Fibroblast of the aortic adventitia (primary cell): Measurements from ENCODE around the gene CIB4. TPM values are rescaled to one million over a fixed set of nuclear protein-coding genes. Genes with fewer than 3 reads are reported as not detected.

Experiments used
- DNase-seq: peaks from one replicate; pipeline ENCODE4 v3.0.0-alpha.2; 2010; ENCODE audit warnings: low read depth
- H3K4me3 ChIP-seq: 2 replicates; pipeline ENCODE4 v1.5.1; 2011; ENCODE audit warnings: low read depth, mild to moderate bottlenecking, control low read depth, low read length, moderate library complexity
- total RNA-seq: library from RNA; depleted of rRNA; stranded (reverse); fragments of >200 nt; gene quantifications from 2 replicates; pipeline ENCODE4 v1.2.3, GENCODE V29; 2012; ENCODE audit warnings: low replicate concordance
- TF ChIP-seq, protein P1 (sequence below): IDR thresholded peaks from 2 replicates; pipeline ENCODE4 v1.5.1; 2011; ENCODE audit warnings: mild to moderate bottlenecking, low read length, control low read depth, inconsistent platforms; ENCODE audit not compliant: insufficient read depth

The CIB4 gene
- total RNA-seq, 1 donor, result not detected

GRCh38 chr2:26558271-26559043 is 82.7 kb downstream of the CIB4 start:
- H3K4me3 ChIP-seq, result no peak overlapping the region
- TF ChIP-seq, protein P1, sequence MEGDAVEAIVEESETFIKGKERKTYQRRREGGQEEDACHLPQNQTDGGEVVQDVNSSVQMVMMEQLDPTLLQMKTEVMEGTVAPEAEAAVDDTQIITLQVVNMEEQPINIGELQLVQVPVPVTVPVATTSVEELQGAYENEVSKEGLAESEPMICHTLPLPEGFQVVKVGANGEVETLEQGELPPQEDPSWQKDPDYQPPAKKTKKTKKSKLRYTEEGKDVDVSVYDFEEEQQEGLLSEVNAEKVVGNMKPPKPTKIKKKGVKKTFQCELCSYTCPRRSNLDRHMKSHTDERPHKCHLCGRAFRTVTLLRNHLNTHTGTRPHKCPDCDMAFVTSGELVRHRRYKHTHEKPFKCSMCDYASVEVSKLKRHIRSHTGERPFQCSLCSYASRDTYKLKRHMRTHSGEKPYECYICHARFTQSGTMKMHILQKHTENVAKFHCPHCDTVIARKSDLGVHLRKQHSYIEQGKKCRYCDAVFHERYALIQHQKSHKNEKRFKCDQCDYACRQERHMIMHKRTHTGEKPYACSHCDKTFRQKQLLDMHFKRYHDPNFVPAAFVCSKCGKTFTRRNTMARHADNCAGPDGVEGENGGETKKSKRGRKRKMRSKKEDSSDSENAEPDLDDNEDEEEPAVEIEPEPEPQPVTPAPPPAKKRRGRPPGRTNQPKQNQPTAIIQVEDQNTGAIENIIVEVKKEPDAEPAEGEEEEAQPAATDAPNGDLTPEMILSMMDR, result no peak
- peak; percentile 7 for DNase-seq

DNA sequence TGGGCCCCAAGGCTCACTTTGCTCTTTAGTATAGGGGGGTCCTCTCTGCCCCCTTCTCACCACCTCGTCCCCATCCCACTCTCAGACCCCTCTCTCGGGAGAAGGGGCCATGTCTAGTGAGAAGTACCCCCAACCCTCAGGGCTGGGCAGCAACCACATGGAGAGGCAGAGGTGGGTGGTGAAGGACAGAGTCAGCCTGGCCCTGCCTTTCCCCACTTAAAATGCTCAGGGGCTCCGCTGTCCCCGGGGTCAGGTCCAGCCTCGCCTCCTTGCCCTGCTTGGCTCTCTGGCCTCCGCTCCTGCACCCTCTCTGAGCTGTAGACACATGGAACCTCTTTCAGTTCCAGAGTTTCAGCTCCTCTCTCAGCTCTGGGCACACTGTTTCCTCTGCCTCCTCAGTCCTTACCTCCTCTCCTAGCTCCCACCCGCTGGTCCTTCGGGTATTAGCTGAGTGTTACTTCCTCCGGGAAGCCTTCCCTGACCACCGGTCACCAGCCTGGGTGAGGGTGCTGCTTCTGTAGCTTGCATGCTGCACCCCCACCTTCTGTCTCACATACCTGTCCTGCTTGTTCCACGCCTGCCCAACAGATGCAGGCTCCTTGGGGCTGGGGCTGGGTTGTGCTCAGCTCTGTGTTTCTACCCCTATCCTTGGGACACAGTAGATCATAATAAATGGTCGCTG is 83.8 kb downstream of the CIB4 start:
- H3K4me3 ChIP-seq, result no peak overlapping the region
- TF ChIP-seq, protein P1, result no peak
- DNase-seq, result no peak

DNA sequence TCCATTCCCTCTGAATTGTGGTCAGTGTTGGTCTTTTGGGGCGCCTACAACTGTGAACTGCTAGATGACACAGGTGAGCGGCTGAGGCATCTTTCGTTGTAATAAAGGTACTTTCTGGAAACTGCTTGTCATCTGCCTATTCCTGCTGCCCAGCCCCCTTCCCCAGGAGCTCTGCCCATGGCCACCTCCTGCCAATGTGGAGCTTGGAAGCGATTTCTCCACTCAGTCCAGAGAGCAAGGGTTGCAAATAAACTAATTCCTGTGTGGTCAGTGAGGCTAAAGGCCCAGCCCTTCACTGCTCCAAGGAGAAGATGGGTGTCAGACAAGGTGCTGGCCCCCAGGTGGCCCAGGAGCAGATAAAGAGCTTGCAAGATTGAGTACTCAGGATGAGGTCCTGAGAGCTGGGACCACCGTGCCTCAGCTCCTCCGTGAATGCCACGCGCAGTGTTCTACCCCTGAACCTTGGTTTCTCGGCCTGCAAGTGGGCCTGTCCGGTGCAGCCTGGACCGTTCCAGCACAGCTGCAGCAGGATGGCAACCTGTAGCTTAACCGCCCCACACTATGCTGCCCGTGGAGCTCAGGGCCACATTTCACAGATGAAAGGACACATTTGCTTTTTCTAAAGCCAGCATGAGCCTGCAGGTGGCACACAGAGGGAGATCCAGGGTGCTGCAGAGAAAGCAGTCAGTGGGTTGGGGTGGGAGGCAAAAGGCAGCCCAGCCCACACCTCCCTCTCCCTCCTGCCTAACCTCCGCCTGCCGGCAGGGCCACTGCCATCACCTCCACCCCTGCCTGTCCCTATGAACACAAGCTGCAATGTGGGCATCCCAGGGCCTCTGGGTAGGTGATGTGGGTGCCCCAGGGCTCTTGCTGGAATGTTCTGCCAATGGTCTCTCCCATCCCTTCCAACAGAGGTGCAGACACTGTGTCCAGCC is 84.6 kb downstream of the CIB4 start:
- no peak for DNase-seq
- TF ChIP-seq, protein P1, result no peak
- H3K4me3 ChIP-seq, result no peak overlapping the region

DNA sequence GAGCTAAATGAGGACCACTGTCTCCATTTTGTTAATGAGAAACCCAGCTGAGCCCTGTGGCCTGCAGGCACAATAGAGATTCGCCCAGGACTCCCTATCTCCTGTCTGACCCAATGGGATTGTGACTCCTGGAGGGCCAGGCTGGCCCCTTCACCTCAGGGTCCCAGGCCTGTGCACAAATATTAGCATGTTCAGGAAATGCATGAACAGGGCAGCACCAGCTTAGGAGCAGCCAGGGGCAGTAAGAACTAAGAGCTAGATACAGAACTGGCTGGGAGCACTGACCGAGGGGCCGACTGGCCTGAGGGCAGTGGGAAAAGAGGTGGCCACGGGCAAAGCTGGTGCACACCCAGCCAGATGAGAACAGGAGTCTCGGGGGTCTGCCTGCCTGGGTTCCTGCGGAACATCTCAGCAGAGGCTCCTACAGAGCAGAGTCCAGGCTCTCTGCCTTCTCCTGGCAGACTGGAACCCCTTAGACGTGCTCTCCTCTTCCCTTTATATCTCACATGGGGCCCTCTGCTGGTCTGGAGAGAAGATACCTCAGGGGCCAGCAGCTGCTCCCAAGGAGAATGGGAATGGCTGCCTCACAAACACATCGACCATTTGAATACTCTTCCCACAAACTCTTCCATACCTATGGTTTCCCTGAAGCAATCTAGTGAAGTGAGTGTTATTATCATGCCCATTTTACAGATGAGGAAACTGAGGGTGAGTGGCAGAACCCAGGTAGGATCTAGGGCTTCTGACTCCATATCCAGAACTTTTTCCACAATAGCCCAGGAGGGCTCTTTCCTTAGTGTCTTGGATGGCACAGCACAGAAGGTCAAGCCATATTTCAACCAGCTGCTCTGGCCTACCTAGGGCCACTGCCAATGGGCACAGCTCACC is 85.7 kb downstream of the CIB4 start:
- TF ChIP-seq, protein P1, result no peak
- no peak for DNase-seq

DNA sequence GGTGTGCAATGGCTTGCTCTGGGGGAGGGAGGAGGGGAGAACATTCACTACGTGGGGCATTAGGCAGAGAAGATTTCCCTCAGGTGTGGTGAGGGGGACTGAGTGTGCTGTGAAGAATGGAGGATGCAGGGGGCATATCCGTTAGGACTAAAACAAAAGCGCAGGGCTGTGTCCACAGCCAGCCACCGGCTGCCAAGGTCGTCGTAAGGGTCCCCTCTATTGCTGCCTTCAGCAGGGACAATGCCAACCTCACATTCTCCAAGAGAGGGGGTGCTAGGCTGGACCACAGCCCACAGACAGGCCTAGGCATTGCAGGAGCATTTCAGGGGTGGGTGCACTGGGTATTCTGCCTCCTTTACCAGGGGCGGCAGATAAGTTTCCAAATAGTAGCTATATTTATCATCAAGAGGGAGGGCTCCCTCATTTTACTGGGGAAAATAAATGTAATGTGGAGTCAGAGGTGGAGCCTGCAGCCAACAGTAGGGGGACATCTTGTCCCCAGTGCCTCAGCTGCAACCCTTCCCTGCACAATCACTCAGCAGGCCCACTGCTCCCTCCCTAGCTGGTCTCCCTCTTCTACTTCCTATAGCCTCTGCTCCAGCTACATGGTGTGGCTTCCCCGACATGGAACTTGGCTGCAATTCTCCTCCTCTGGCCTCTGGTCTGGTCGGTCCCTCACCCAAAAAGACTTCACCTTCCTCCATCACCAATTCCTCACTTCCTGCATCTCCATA is 88.4 kb downstream of the CIB4 start:
- no peak overlapping the region for H3K4me3 ChIP-seq
- no peak for DNase-seq
- TF ChIP-seq, protein P1, result no peak

More for the DNA sequence above, 85.7 kb downstream of the CIB4 start:
- no peak overlapping the region for H3K4me3 ChIP-seq
